PC-3 (cell line): ENCODE results near the gene OR52I1.

ENCODE experiments used
- CTCF ChIP-seq: fragments of 300-600 bp; sonication (generic); conservative IDR thresholded peaks from 2 replicates; pipeline ENCODE4 v1.5.1; 2017; ENCODE audit warnings: antibody characterized with exemption, low read depth, mild to moderate bottlenecking, low read length
- EZH2 ChIP-seq: fragments of 300-600 bp; sonication (generic); IDR thresholded peaks from one replicate; pipeline ENCODE4 v1.6.1; 2017; ENCODE audit warnings: antibody characterized with exemption, mild to moderate bottlenecking, low read length; ENCODE audit not compliant: unreplicated experiment
- EZH2phosphoT487 ChIP-seq: fragments of 300-600 bp; sonication (generic); IDR thresholded peaks from 2 replicates; pipeline ENCODE4 v1.6.1; 2018; ENCODE audit warnings: mild to moderate bottlenecking, antibody characterized with exemption, low read length, borderline replicate concordance

- no peak for TF ChIP-seq CTCF
- no peak for TF ChIP-seq EZH2phosphoT487
- TF ChIP-seq EZH2 = no peak
These were observed 17.0 kb upstream of the OR52I1 start for GRCh38 chr11:4576880-4577279.
